CD4-positive, alpha-beta T cell treated with Interleukin-21 for 1 hour (primary cell): ENCODE results near the gene SHROOM4.

Experiments
- DNase-seq: peaks from one replicate; pipeline ENCODE4 v3.0.0-alpha.2; 2020

Gene SHROOM4

GRCh38 chrX:50776248-50776647, 37.7 kb downstream of the SHROOM4 start:
- DNase-seq, result no peak

DNA sequence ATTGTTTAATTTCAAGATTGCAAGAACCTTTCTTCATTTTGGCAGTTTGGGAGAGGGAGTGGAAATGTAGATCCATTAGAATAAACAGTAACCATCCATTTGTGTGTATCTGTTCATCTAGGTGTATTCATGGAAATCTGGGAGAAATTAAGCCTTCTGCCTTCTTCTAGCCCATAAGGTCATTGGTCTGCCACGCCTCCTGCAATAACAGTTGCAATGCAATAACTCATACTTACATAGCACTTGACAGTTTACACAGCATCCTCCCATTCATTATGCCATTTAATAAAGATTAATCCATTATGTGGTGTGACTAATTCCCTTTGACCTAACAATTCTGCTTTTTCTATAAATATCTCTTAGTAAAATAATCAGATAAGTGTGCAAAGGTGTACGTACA, 42.6 kb downstream of the SHROOM4 start:
- no peak for DNase-seq

- DNase-seq, result no peak
Measured at GRCh38 chrX:50770702-50771101, 43.3 kb downstream of the SHROOM4 start.

- no peak for DNase-seq
Measured at GRCh38 chrX:50769389-50770063, 44.5 kb downstream of the SHROOM4 start.

GRCh38 chrX:50768801-50769200, 45.2 kb downstream of the SHROOM4 start:
- DNase-seq, result no peak

DNA sequence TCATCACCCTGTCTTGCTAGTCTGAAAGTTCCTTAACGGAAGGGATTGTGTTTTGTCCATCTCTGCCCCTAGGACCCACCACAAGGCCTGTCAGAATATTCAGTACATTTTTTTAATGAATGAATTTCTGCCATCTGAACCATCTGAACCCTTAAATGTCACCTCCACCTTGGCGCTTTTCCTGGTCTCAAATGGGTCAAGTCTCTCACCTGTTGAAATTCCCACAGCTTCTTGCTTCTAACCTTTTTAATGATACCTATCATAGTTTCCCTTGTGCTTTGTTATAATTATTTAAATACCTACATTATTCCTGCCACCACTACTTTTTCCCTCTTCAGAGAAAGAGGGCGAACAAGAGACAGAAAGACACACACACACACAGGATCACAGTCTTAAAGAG, 48.0 kb downstream of the SHROOM4 start:
- DNase-seq, result no peak

- DNase-seq, result no peak
Measured at GRCh38 chrX:50762578-50762977, 51.4 kb downstream of the SHROOM4 start.

- DNase-seq, result no peak
Measured at GRCh38 chrX:50756276-50756675, 57.7 kb downstream of the SHROOM4 start.

GRCh38 chrX:50751091-50751490, 62.9 kb downstream of the SHROOM4 start:
- no peak for DNase-seq

- DNase-seq, result no peak
Measured at GRCh38 chrX:50747471-50747900, 66.5 kb downstream of the SHROOM4 start.

- DNase-seq, result no peak
Measured at GRCh38 chrX:50736656-50737055, 77.3 kb downstream of the SHROOM4 start.

DNA sequence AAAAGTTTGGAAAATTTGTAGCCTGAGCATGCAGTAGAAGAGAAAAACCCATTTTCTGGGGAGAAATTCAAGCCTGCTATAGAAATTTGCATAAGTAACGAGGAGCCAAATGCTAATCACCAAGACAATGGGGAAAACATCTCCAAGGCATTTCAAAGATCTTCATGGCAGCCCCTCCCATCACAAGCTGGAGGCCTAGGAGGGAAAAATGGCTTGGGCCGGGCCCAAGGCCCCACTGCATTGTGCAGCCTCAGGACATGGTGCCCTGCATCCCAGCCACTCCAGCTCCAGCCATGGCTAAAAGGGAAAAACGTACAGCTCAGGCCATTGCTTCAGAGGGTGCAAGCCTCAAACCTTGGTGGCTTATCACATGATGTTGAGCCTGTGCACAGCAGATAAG, 87.7 kb downstream of the SHROOM4 start:
- DNase-seq, result no peak

GRCh38 chrX:50725310-50725709, 88.7 kb downstream of the SHROOM4 start:
- DNase-seq, result no peak

GRCh38 chrX:50723006-50723405, 91.0 kb downstream of the SHROOM4 start:
- DNase-seq, result no peak

DNA sequence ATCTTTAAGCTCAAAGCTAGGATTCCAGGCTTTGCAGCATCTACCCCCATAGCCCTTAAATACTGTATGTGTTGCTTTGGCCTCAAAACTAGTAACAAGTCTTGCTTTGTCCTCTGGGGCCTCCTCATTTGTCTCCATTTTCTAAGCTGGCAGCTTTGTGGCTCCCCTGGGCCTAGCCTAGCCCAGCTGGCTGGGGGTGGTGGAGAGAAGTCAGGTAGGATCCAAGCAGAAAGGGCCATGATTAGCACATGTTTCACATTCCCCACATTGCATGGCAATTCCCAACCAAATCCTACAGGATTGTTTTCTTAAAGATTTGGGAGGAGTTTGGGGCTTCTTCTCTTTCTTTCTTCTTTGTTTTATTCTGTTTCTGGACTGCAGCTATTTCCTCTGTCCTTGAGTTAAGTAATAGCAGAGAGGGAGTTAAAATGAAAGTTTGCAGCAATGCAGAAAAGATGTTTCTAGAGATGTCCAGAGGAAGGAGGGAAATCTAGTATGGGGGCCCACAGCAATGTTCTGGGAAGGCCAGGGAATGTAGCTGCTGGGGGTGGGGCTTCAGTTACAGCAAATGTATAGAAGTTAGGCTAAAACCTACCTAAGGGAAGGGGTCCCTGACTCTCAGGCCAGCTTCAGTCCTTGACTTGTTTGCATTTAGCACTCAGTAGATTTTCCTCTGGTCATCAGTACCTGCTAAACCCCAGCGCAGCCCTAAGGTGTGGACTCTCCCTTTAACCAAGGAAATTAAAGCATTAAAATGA, 92.1 kb downstream of the SHROOM4 start:
- DNase-seq, result no peak

- no peak for DNase-seq
Measured at GRCh38 chrX:50719614-50720013, 94.4 kb downstream of the SHROOM4 start.

DNA sequence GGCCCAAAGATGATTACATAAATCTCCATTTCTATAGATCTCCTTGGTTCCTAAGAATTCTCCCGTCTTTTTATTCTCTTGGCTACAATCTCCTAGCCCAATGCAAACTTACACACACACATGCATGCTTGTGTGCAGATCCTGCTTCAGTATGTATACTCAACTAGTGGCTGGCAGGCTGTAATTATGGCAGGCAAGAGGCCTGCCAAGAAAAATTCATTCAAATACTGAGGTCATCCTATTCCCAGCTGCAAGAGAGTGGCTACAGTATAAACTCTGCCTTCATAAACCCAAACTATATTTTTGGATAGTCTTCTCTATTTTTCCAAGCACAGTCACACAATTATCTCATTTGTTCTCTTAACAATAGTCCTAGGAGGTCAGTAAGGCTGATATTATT, 95.2 kb downstream of the SHROOM4 start:
- no peak for DNase-seq

GRCh38 chrX:50716706-50717105, 97.3 kb downstream of the SHROOM4 start:
- DNase-seq, result no peak

- no peak for DNase-seq
Measured at GRCh38 chrX:50712777-50713176, 101.2 kb downstream of the SHROOM4 start.

GRCh38 chrX:50711907-50712306, 102.1 kb downstream of the SHROOM4 start:
- DNase-seq, result no peak

- no peak for DNase-seq
Measured at GRCh38 chrX:50707955-50708699, 105.9 kb downstream of the SHROOM4 start.

- no peak for DNase-seq
Measured at GRCh38 chrX:50707405-50707804, 106.6 kb downstream of the SHROOM4 start.

DNA sequence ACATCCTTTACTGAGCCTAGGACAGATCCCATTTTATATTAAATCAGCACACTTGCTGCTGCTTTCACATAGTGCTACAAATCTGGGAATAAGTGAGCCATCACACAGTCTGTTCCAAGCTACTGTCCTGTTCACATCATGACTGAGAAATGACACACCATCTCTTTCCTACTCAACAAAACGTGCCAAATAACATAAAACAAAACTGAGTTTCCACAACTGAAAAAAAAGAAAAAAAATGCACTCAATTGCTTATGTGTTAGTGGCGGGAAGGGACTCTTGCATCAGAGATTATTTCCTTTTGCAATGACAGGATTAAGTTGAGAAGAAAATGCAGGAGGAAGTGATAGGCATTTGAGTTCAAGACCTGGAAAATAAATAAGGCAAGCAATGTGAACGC, 109.0 kb downstream of the SHROOM4 start:
- no peak for DNase-seq

GRCh38 chrX:50704360-50704759, 109.6 kb downstream of the SHROOM4 start:
- DNase-seq, result no peak
